Epithelial cell of esophagus (primary cell): ENCODE data around the gene UCHL5.

Experiments
- DNase-seq: peaks from one replicate; pipeline ENCODE4 v3.0.0; 2010; ENCODE audit warnings: low read depth
- H3K4me3 ChIP-seq: 2 replicates; pipeline ENCODE4 v1.5.1; 2011; ENCODE audit warnings: mild to moderate bottlenecking, low read length, control low read depth
- TF ChIP-seq, protein P1 (sequence below): IDR thresholded peaks from 2 replicates; pipeline ENCODE4 v1.5.1; 2011; ENCODE audit warnings: low read depth, mild to moderate bottlenecking, low read length, control low read depth, inconsistent platforms; ENCODE audit not compliant: insufficient read depth; ENCODE audit errors: missing control alignments

The UCHL5 gene

GRCh38 chr1:193025218-193025617 lies 33.9 kb downstream of the UCHL5 start:
- TF ChIP-seq, protein P1, sequence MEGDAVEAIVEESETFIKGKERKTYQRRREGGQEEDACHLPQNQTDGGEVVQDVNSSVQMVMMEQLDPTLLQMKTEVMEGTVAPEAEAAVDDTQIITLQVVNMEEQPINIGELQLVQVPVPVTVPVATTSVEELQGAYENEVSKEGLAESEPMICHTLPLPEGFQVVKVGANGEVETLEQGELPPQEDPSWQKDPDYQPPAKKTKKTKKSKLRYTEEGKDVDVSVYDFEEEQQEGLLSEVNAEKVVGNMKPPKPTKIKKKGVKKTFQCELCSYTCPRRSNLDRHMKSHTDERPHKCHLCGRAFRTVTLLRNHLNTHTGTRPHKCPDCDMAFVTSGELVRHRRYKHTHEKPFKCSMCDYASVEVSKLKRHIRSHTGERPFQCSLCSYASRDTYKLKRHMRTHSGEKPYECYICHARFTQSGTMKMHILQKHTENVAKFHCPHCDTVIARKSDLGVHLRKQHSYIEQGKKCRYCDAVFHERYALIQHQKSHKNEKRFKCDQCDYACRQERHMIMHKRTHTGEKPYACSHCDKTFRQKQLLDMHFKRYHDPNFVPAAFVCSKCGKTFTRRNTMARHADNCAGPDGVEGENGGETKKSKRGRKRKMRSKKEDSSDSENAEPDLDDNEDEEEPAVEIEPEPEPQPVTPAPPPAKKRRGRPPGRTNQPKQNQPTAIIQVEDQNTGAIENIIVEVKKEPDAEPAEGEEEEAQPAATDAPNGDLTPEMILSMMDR: no peak
- no peak overlapping the region for H3K4me3 ChIP-seq
- no peak for DNase-seq

DNA sequence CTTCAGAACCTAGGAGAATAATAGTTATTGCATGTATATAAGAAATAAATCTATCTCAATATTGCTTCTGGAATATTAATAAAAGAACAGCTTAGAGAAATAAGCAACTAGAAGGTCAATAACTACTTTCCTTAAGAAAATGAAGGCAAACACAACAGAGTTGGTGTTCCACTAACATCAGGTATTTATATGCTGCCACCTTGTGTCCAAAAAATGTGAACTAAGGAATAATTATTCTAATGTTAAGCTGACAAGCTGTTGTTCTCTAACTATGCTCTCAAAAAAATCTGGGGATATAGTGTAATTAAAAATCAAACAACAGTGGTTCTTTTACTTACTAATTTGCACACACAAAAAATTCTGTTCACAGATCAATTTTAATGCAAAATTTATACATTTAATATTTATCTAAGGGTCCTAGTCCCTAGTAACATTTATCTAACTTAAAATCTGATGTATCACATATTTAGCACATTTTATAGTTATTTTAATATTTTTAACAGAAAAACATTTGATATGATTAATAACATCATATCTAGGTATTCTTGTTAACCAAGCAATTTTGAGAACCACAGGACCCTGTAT lies 39.6 kb downstream of the UCHL5 start:
- TF ChIP-seq, protein P1: peak; percentile 41
- DNase-seq: peak; percentile 67

DNA sequence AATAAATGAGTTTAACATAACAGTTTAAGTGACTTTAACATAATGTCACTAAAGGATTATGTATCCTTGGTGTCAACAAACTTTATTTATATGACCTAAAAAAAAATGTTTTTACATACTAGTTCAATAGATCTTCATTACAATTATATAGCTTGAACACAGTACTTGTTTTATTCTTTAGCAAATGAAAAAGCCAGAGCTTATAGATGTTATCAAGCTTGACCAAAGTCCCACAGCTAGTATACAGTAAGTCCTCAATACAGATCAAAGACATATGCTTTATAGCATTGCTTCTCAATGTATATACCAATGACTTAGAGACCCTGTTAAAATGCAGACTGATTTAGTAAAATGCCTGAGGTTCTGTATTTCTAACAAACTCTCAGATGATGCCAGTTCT lies 42.4 kb downstream of the UCHL5 start:
- DNase-seq: no peak
- no peak overlapping the region for H3K4me3 ChIP-seq
- TF ChIP-seq, protein P1: no peak

More for the DNA sequence above, 39.6 kb downstream of the UCHL5 start:
- no peak overlapping the region for H3K4me3 ChIP-seq

GRCh38 chr1:193014400-193014799 lies 44.8 kb downstream of the UCHL5 start:
- H3K4me3 ChIP-seq: no peak overlapping the region
- no peak for DNase-seq
- TF ChIP-seq, protein P1: no peak

DNA sequence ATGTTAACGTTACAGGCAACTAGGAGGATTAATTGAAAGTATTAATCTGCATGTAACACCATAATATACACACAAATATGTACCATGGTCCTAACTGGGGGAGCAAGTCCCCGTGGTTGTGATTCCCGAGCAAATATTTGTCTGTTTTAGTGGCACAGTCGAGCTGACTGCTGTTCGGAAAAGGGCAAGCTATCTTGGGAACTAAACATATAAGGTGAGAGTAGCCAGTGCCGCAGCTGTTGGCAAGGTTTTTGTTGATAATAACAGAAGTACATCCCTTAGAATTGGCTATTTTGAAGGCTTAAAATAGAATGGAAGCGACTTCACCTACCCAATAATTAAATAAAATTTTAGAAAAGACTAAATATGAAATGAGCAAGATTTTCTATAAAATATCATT lies 45.5 kb downstream of the UCHL5 start:
- H3K4me3 ChIP-seq: no peak overlapping the region
- no peak for DNase-seq
- TF ChIP-seq, protein P1: no peak

DNA sequence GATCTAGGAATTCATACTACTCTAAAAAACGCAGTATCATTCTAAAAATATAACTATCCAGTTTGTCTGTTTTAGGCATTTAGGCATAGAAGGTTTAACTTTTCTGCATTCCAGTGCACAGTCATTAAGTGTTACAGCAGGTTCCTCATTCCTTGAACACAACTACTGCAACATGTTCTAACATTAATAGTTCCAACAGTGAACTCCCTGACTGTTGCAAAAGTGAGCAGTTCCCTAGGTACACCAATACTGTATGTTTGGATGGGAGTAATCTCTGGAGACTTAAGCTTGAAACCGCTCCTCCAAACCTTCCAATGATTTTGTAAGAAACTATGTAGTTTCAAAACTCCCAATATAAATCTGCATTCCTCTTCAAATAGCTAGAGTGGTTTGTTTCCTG lies 46.2 kb downstream of the UCHL5 start:
- TF ChIP-seq, protein P1: no peak
- peak; percentile 63 for DNase-seq

DNA sequence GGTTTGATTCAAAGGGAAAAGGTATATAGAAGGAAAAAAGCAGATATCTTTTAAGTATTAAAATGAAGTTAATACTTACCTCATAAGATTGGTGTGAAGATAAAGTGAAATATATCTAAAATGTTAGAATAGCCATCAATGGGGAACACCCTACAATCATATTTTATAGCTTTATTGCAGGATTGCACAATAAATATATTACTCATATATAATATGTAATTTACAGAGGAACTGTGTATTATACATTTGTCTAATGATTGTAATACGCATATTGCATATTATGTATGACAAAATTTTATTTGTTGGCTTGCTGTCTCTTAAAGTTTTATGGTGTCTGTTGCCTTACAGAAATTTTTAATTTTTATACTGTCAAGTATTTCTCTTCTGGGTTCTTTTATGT lies 47.8 kb downstream of the UCHL5 start:
- DNase-seq: no peak
- no peak overlapping the region for H3K4me3 ChIP-seq
- TF ChIP-seq, protein P1: no peak

More for the DNA sequence above, 46.2 kb downstream of the UCHL5 start:
- no peak overlapping the region for H3K4me3 ChIP-seq
